GM19468 (cell line): ENCODE data around the gene MAP3K13.

Experiments used
- ATAC-seq: cut with Tn5 transposase; IDR thresholded peaks from one replicate; pipeline ENCODE4 v1.9.1; 2021; ENCODE audit warnings: mild to moderate bottlenecking, moderate library complexity, moderate number of reproducible peaks; ENCODE audit not compliant: unreplicated experiment; ENCODE audit errors: extremely low read depth

Gene MAP3K13

GRCh38 chr3:185498503-185499396 lies 135.8 kb downstream of the MAP3K13 start, which contains the start of gene TMEM41A:
Gene TMEM41A (minus strand): TSS chr3:185499035. CDS start chr3:185498961, 74 bp downstream.
- ATAC-seq, result peak; percentile 88

- ATAC-seq, result no peak
These were observed 140.1 kb downstream of the MAP3K13 start for GRCh38 chr3:185502987-185503386.

- ATAC-seq, result no peak
These were observed 140.6 kb downstream of the MAP3K13 start for GRCh38 chr3:185503521-185503920.

- no peak for ATAC-seq
These were observed 141.7 kb downstream of the MAP3K13 start for GRCh38 chr3:185504636-185505035.

GRCh38 chr3:185507883-185508282 lies 144.9 kb downstream of the MAP3K13 start:
- no peak for ATAC-seq

- ATAC-seq, result no peak
These were observed 145.5 kb downstream of the MAP3K13 start for GRCh38 chr3:185508335-185508991.

- ATAC-seq, result no peak
These were observed 148.8 kb downstream of the MAP3K13 start for GRCh38 chr3:185511711-185512110.

- ATAC-seq, result no peak
These were observed 154.6 kb downstream of the MAP3K13 start for GRCh38 chr3:185517387-185518130.

GRCh38 chr3:185519021-185519420 lies 156.1 kb downstream of the MAP3K13 start:
- no peak for ATAC-seq

GRCh38 chr3:185521349-185522138 lies 158.6 kb downstream of the MAP3K13 start:
- no peak for ATAC-seq

- ATAC-seq, result no peak
These were observed 163.5 kb downstream of the MAP3K13 start for GRCh38 chr3:185526349-185526951.

- ATAC-seq, result no peak
These were observed 164.4 kb downstream of the MAP3K13 start for GRCh38 chr3:185527364-185527763.

- ATAC-seq, result no peak
These were observed 165.6 kb downstream of the MAP3K13 start for GRCh38 chr3:185528532-185528931.

GRCh38 chr3:185530856-185531255 lies 167.9 kb downstream of the MAP3K13 start:
- no peak for ATAC-seq

- ATAC-seq, result no peak
These were observed 170.0 kb downstream of the MAP3K13 start for GRCh38 chr3:185532901-185533300.

GRCh38 chr3:185534511-185534910 lies 171.6 kb downstream of the MAP3K13 start:
- ATAC-seq, result no peak

GRCh38 chr3:185537369-185537970 lies 174.5 kb downstream of the MAP3K13 start:
- peak; percentile 91 for ATAC-seq
